Gastroesophageal sphincter (tissue), 4 donors: ENCODE measurements around the gene TIMM22. TPM values are rescaled to one million over a fixed set of nuclear protein-coding genes. Genes with fewer than 3 reads are reported as not detected.
A peak's percentile ranks its signal among the peaks of the same experiment; 100 is the strongest.
"Not testable (repeated sequence)": the region's sequence is repeated elsewhere in the genome, so short reads cannot be mapped to it uniquely, and the experiment has no call there.

ENCODE experiments used
- ATAC-seq: fragments of 150-250 bp; one replicate; pipeline ENCODE4 v1.9.1; 2016; ENCODE audit warnings: mild to moderate bottlenecking, moderate library complexity
- H3K27ac ChIP-seq, 4 donors: fragments of 200-600 bp; sonication (generic) in 3 of 4; 1 replicate in 3 of 4; 2 replicates in 1 of 4; pipeline ENCODE4 v1.5.1; 2016 to 2019
- H3K27me3 ChIP-seq: fragments of 200-600 bp; sonication (generic); one replicate; pipeline ENCODE4 v1.5.1; 2019
- H3K36me3 ChIP-seq, 2 donors: fragments of 200-600 bp; sonication (generic); one replicate each; pipeline ENCODE4 v1.5.1; 2019; ENCODE audit warnings: control low read depth in 1 of 2
- H3K4me1 ChIP-seq, 3 donors: fragments of 200-600 bp; sonication (generic); 1 replicate in 2 of 3; 2 replicates in 1 of 3; pipeline ENCODE4 v1.5.1; 2016 to 2019; ENCODE audit warnings: control low read depth in 2 of 3
- H3K4me3 ChIP-seq, 2 donors: fragments of 200-600 bp; sonication (generic); one replicate each; pipeline ENCODE4 v1.5.1; 2019; ENCODE audit warnings: mild to moderate bottlenecking in 1 of 2, moderate library complexity in 1 of 2
- H3K9me3 ChIP-seq, 3 donors: fragments of 200-600 bp; sonication (generic); one replicate each; pipeline ENCODE4 v1.5.1; 2017 to 2019; ENCODE audit warnings: control low read depth in 2 of 3
- CTCF ChIP-seq, 4 experiments: fragments of 200-600 bp in 2 of 4; fragments of 450-650 bp in 2 of 4; sonication (generic) in 1 of 4; IDR thresholded peaks; one replicate each; pipeline ENCODE4 v1.5.1; 2017 to 2019; ENCODE audit warnings: antibody characterized with exemption in 4 of 4, mild to moderate bottlenecking in 2 of 4, moderate library complexity in 2 of 4
- EP300 ChIP-seq: sonication (generic); formaldehyde crosslinking; IDR thresholded peaks from one replicate; pipeline ENCODE4 v1.6.1; 2017; ENCODE audit warnings: antibody characterized with exemption, mild to moderate bottlenecking
- POLR2A ChIP-seq, 2 donors: fragments of 450-650 bp; IDR thresholded peaks; one replicate each; pipeline ENCODE4 v1.6.1; 2017; ENCODE audit warnings: antibody characterized with exemption in 2 of 2, mild to moderate bottlenecking in 2 of 2, moderate library complexity in 1 of 2
- POLR2AphosphoS5 ChIP-seq: sonication (generic); formaldehyde crosslinking; IDR thresholded peaks from one replicate; pipeline ENCODE4 v1.6.1; 2017; ENCODE audit warnings: antibody characterized with exemption
- WGBS, 2 donors: methylation state at CpG; one replicate each; pipeline ENCODE4 v1.1.5; 2018; ENCODE audit warnings: low coverage in 1 of 2; 5-methylcytosine and 5-hydroxymethylcytosine counted together
- total RNA-seq, 4 donors: library from RNA; depleted of rRNA; stranded (reverse); fragments of >200 nt; gene quantifications; one replicate each; pipeline ENCODE4 v1.1.0, GENCODE V29; 2016

Gene TIMM22
- total RNA-seq: 10 to 100 TPM; 13.7 to 20.9 (median 16.0) TPM

- WGBS, 2 donors: 0 to 20% methylated on average over 1 to 2 of the region's 71 CpGs
- Histone ChIP-seq H3K4me1 (peaks cover 3 to 52% (median 21%) of the 10 kb centered on the region in 3 donors), H3K27me3 (no peaks in the 10 kb centered on the region), H3K27ac (peak within 1 kb of the TSS; percentile 66 to 89 (median 86)), H3K9me3 (no peaks in the 10 kb centered on the region), H3K4me3 (peak within 1 kb of the TSS; percentile 93), H3K36me3 (peaks cover 0 to 25% of the 10 kb centered on the region in 2 donors)
- TF ChIP-seq CTCF (IDR thresholded peaks at IDR 0.05) (peak in 3 of 4 experiments; percentile 93 to 96 (median 95)), POLR2AphosphoS5 (peak; percentile 84), EP300 (no peak), POLR2A (IDR thresholded peaks at IDR 0.05) (peak; percentile 72 to 77)
- peak; percentile 98 for ATAC-seq
These were observed at the start of gene TIMM22 for GRCh38 chr17:996554-997344. Gene TIMM22, plus strand, starts transcription at chr17:997129. Its CDS starts 14 bp downstream, at chr17:997143.

- Histone ChIP-seq H3K27ac (peak overlapping the region in 3 of 4 donors; percentile 75 to 82 (median 79)), H3K27me3 (no peaks in the 10 kb centered on the region), H3K36me3 (peaks cover 0 to 4% of the 10 kb centered on the region in 2 donors), H3K9me3 (no peaks in the 10 kb centered on the region), H3K4me3 (no peak overlapping the region), H3K4me1 (peaks cover 0 to 55% (median 8%) of the 10 kb centered on the region in 3 donors)
- peak; percentile 31 for ATAC-seq
- 35 to 57% methylated on average over 12 of the region's 25 CpGs for WGBS, 2 donors
- TF ChIP-seq POLR2A (IDR thresholded peaks at IDR 0.05) (no peak), EP300 (no peak), POLR2AphosphoS5 (no peak), CTCF (IDR thresholded peaks at IDR 0.05) (peak in 1 of 4 experiments; percentile 21)
These were observed 48.6 kb upstream of the TIMM22 start for GRCh38 chr17:948284-948852.

- 43 to 46% methylated on average over 4 to 6 of the region's 12 CpGs for WGBS, 2 donors
- ATAC-seq: no peak
- Histone ChIP-seq H3K36me3 (peaks cover 0 to 4% of the 10 kb centered on the region in 2 donors), H3K27me3 (no peaks in the 10 kb centered on the region), H3K9me3 (no peaks in the 10 kb centered on the region), H3K4me1 (peaks cover 0 to 55% (median 8%) of the 10 kb centered on the region in 3 donors), H3K4me3 (no peak overlapping the region), H3K27ac (peak overlapping the region; percentile 12 to 89 (median 78))
- TF ChIP-seq EP300: no peak
- no peak for TF ChIP-seq POLR2AphosphoS5
- TF ChIP-seq CTCF (IDR thresholded peaks at IDR 0.05): no peak
- no peak for TF ChIP-seq POLR2A (IDR thresholded peaks at IDR 0.05)
These were observed 47.2 kb upstream of the TIMM22 start for GRCh38 chr17:949623-950303.

- Histone ChIP-seq H3K9me3 (no peaks in the 10 kb centered on the region), H3K27ac (peak overlapping the region; percentile 79 to 89 (median 85)), H3K36me3 (peaks cover 0 to 3% of the 10 kb centered on the region in 2 donors), H3K27me3 (no peaks in the 10 kb centered on the region), H3K4me1 (peaks cover 0 to 54% (median 8%) of the 10 kb centered on the region in 3 donors), H3K4me3 (peak overlapping the region in 1 of 2 donors; percentile 36)
- peak; percentile 64 for ATAC-seq
- TF ChIP-seq EP300: no peak
- TF ChIP-seq CTCF (IDR thresholded peaks at IDR 0.05): peak in 2 of 4 experiments; percentile 14 to 32
- peak; percentile 84 for TF ChIP-seq POLR2AphosphoS5
- no peak for TF ChIP-seq POLR2A (IDR thresholded peaks at IDR 0.05)
- WGBS, 2 donors: 8 to 27% methylated on average over 7 of the region's 27 CpGs
These were observed 45.4 kb upstream of the TIMM22 start for GRCh38 chr17:951325-952132.

- not testable (repeated sequence) for H3K9me3 ChIP-seq, ATAC-seq, H3K4me3 ChIP-seq, H3K36me3 ChIP-seq, H3K27me3 ChIP-seq
- H3K4me1 ChIP-seq: peaks cover 0 to 64% (median 8%) of the 10 kb centered on the region in 3 donors
- peak overlapping the region in 3 of 4 donors; percentile 64 to 89 (median 85) for H3K27ac ChIP-seq
- WGBS, 2 donors: 100% methylated on average over 1 of the region's 18 CpGs; no CpG with 5 or more reads in 1 of the 2 donors
These were observed 44.3 kb upstream of the TIMM22 start for GRCh38 chr17:952592-952991.
